Esophagus muscularis mucosa (tissue), 4 donors: ENCODE measurements around the gene PROCA1. TPM values are rescaled to one million over a fixed set of nuclear protein-coding genes. Genes with fewer than 3 reads are reported as not detected.

Source experiments
- DNase-seq: peaks from one replicate; pipeline ENCODE4 v3.0.0-alpha.2; 2017; ENCODE audit errors: extremely low spot score
- H3K27ac ChIP-seq, 4 donors: fragments of 200-600 bp; sonication (generic); replicated peaks in 1 of 4; 1 replicate in 3 of 4; 2 replicates in 1 of 4; pipeline ENCODE4 v1.5.1; 2016 to 2019; ENCODE audit warnings: mild to moderate bottlenecking in 1 of 4
- H3K27me3 ChIP-seq, 4 donors: fragments of 200-600 bp; sonication (generic); one replicate each; pipeline versions ENCODE4 v1.5.1 to v1.6.0; 2016 to 2019
- H3K36me3 ChIP-seq, 4 donors: fragments of 200-600 bp; sonication (generic); one replicate each; pipeline ENCODE4 v1.5.1; 2016 to 2019
- H3K4me1 ChIP-seq, 4 donors: fragments of 200-600 bp; sonication (generic); one replicate each; pipeline ENCODE4 v1.5.1; 2016 to 2019
- H3K4me3 ChIP-seq, 4 donors: fragments of 200-600 bp; sonication (generic); 1 replicate in 2 of 4; 2 replicates in 2 of 4; pipeline ENCODE4 v1.5.1; 2016 to 2019; ENCODE audit warnings: mild to moderate bottlenecking in 4 of 4, moderate library complexity in 1 of 4
- H3K9me3 ChIP-seq, 4 donors: fragments of 200-600 bp; sonication (generic); 1 replicate in 3 of 4; 2 replicates in 1 of 4; pipeline ENCODE4 v1.5.1; 2016 to 2019
- EP300 ChIP-seq: sonication (generic); formaldehyde crosslinking; IDR thresholded peaks from one replicate; pipeline ENCODE4 v1.6.1; 2017; ENCODE audit warnings: antibody characterized with exemption
- POLR2A ChIP-seq: fragments of 450-650 bp; IDR thresholded peaks from one replicate; pipeline ENCODE4 v1.6.1; 2017; ENCODE audit warnings: antibody characterized with exemption, moderate library complexity, mild to moderate bottlenecking, low read depth
- POLR2AphosphoS5 ChIP-seq, 2 donors: sonication (generic); formaldehyde crosslinking; IDR thresholded peaks; one replicate each; pipeline ENCODE4 v1.6.1; 2017; ENCODE audit warnings: antibody characterized with exemption in 2 of 2
- WGBS: methylation state at CpG from one replicate; pipeline ENCODE4 v1.1.5; 2018; 5-methylcytosine and 5-hydroxymethylcytosine counted together
- intact Hi-C: fragments of 100-400 bp; cut with DNase I; formaldehyde crosslinking; loops from one replicate; pipeline ENCODE4 v1.15.1; 2023
- total RNA-seq, 4 donors: library from RNA; depleted of rRNA; stranded (reverse); fragments of >200 nt; gene quantifications; one replicate each; pipeline versions ENCODE4 v1.1.0 to v1.2.1, GENCODE V29; 2016
- TF ChIP-seq, protein P1 (sequence below), 3 experiments: fragments of 200-600 bp in 2 of 3; fragments of 450-650 bp in 1 of 3; sonication (generic) in 2 of 3; IDR thresholded peaks; one replicate each; pipeline ENCODE4 v1.5.1; 2017 to 2019; ENCODE audit warnings: antibody characterized with exemption in 3 of 3, mild to moderate bottlenecking in 2 of 3, moderate library complexity in 1 of 3

Gene PROCA1
- total RNA-seq, 4 donors from 2014 or later = 0.50 to 2.1 (median 0.85) TPM

DNA sequence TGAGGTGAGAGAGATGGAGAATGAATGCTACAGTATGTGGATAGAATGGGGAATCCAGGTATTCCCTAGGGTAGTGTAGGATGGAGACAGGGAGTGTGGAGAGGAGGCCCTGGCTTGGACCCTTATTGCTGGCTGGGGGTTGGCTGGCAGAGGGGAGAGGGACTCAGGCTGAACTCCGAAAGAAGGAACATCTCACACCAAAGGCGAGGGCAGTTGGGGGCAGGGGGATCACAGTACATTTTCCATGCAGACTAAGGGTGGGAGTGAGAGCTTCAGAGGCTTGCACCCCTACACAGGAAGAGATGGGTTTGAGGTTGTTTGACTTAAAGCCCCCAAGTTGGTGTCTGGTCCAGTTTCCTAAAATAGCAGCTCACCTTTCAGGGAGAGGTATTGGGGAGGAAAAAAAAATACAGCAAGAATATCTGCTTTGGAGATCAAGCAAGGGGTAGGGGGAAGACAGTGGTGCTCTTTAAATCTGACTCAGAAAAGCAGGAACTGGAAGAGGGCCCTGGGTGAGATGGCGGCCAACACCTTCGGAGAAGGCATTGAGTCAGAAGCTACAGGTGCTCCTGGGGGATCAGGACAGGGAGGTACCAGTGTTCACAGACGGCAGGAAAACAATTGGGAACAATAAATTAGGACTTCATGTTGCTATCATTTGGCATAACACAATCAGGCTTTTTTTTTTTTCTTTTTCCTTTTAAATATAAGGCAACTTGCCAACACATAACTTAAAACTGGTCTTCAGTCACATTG is 44.5 kb upstream of the PROCA1 start:
- peaks cover 9 to 14% (median 11%) of the 10 kb centered on the region in 4 donors for H3K4me1 ChIP-seq
- no peaks in the 10 kb centered on the region for H3K9me3 ChIP-seq
- intact Hi-C loops = loop anchor here (5.0 kb wide), 1 partner anchor 141 kb away; the partner anchor contains the start of gene FLOT2
- no peak for DNase-seq
- TF ChIP-seq EP300 (no peak), POLR2A (no peak), POLR2AphosphoS5 (IDR thresholded peaks at IDR 0.05) (no peak)
- TF ChIP-seq, protein P1, sequence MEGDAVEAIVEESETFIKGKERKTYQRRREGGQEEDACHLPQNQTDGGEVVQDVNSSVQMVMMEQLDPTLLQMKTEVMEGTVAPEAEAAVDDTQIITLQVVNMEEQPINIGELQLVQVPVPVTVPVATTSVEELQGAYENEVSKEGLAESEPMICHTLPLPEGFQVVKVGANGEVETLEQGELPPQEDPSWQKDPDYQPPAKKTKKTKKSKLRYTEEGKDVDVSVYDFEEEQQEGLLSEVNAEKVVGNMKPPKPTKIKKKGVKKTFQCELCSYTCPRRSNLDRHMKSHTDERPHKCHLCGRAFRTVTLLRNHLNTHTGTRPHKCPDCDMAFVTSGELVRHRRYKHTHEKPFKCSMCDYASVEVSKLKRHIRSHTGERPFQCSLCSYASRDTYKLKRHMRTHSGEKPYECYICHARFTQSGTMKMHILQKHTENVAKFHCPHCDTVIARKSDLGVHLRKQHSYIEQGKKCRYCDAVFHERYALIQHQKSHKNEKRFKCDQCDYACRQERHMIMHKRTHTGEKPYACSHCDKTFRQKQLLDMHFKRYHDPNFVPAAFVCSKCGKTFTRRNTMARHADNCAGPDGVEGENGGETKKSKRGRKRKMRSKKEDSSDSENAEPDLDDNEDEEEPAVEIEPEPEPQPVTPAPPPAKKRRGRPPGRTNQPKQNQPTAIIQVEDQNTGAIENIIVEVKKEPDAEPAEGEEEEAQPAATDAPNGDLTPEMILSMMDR (IDR thresholded peaks at IDR 0.05) = no peak
- no peak overlapping the region for H3K27ac ChIP-seq
- WGBS = 79% methylated on average over 5 of the region's 5 CpGs
- H3K27me3 ChIP-seq = no peaks in the 10 kb centered on the region
- H3K36me3 ChIP-seq = peaks cover 17 to 43% (median 33%) of the 10 kb centered on the region in 4 donors
- H3K4me3 ChIP-seq = no peak overlapping the region

DNA sequence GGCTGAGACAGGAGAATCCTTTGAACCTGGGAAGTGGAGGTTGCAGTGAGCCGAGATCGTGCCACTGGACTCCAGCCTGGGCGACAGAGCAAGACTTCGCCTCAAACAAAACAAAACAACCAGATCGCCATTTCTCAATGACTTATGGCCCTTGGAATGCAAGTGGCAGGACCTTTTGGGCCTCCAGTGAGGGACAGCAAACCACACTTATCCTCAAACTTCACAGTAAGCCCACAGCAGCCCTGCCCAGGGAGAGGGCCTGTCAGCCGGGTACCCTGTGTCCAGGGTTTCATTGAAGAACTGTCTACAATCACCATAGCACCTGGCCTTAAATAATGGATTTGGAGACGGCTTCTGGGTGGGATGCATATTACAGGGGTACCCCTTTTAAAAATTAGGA is 43.8 kb upstream of the PROCA1 start:
- 93% methylated on average over 7 of the region's 7 CpGs for WGBS
- Histone ChIP-seq H3K36me3 (peaks cover 17 to 42% (median 32%) of the 10 kb centered on the region in 4 donors), H3K4me1 (peaks cover 2 to 7% (median 5%) of the 10 kb centered on the region in 4 donors), H3K27ac (no peak overlapping the region), H3K27me3 (no peaks in the 10 kb centered on the region), H3K4me3 (no peak overlapping the region), H3K9me3 (no peaks in the 10 kb centered on the region)
- no peak for DNase-seq
- intact Hi-C loops = loop anchor here (5.0 kb wide), 1 partner anchor 142 kb away; the partner anchor contains the start of gene FLOT2
- TF ChIP-seq POLR2AphosphoS5 (IDR thresholded peaks at IDR 0.05) (no peak), EP300 (no peak), POLR2A (no peak)
- TF ChIP-seq, protein P1 (IDR thresholded peaks at IDR 0.05) = no peak

DNA sequence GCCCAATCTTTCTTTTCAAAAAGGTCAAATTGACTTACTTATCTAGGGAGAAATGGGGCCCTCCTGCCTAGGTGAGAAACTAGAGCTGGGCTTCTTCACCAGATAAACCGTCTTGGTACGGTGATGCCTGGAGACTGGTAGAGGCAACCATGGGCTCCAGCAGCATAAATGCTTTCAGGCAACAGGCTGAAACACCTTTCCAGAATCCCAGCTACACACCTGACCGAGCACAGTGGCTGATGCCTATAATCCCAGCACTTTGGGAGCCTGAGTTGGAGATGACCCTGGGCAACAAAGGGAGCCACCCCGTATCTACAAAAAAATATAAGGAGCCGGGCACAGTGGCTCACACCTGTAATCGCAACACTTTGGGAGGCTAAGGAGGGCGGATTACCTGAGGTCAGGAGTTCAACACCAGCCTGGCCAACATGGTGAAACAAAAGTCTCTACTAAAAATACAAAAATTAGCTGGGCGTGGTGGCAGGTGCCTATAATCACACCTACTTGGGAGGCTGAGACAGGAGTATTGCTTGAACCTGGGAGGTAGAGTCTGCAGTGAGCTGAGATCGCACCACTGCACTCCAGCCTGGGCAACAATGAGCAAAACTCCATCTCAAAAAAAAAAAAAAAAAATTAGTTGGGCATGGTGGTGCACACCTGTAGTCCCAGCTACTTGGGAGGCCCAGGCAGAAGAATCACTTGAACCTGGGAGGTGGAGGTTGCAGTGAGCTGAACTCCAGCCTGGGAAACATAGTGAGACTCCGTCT is 40.1 kb upstream of the PROCA1 start:
- no peaks in the 10 kb centered on the region for H3K27me3 ChIP-seq
- no peak for DNase-seq
- H3K4me1 ChIP-seq = peaks cover 12 to 30% (median 26%) of the 10 kb centered on the region in 4 donors
- H3K27ac ChIP-seq = no peak overlapping the region
- H3K36me3 ChIP-seq = peaks cover 0 to 34% (median 26%) of the 10 kb centered on the region in 4 donors
- 94% methylated on average over 10 of the region's 10 CpGs for WGBS
- intact Hi-C loops = no loop called here
- H3K4me3 ChIP-seq = no peak overlapping the region
- H3K9me3 ChIP-seq = no peaks in the 10 kb centered on the region
- no peak for TF ChIP-seq EP300
- no peak for TF ChIP-seq POLR2AphosphoS5 (IDR thresholded peaks at IDR 0.05)
- no peak for TF ChIP-seq POLR2A
- TF ChIP-seq, protein P1 (IDR thresholded peaks at IDR 0.05) = no peak

DNA sequence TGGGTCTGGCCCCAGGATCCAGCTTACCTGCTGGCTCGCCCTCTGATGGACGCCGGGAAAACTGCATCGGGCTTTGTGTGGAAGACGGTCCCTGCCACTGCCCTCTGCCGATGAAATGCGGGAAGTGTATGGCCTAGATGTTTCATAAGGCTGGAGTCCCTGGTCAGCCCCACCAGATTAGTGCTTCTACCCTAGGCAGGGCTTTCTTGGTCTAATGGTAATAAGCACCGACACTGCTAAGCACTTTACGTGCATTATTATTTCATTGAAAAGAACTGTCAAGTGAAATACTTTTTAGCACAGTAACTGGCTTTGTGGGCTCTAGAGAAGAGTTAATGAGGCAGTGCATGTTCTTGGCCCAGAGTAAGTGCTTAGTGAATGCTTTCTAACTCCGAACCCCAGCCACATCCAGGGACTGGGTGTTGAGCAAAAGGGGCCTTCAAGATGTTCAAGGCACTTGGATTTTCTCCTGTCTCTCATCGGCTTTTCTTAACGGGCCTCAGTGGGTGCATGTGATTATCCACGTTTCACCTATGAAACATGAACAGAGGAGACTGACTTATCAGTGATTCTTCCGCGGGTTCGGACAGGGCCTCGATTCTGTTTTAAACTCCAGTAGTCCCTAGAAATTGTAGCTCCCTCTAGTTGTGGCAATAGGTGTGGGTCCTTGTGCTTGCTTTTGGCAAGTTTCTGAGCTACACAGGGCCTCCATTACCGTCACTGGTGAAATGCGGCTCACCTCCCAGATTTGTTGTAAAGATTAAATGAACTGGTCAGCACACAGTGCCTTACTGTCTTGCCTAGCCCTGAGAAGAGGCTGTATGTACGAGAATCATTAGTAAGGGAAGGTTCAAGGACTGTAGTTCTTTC is 38.7 kb upstream of the PROCA1 start:
- no peaks in the 10 kb centered on the region for H3K9me3 ChIP-seq
- H3K27ac ChIP-seq = peak overlapping the region in 3 of 4 donors; percentile 13 to 60 (median 43)
- TF ChIP-seq, protein P1 (IDR thresholded peaks at IDR 0.05) = peak in 2 of 3 experiments; percentile 100
- TF ChIP-seq POLR2AphosphoS5 (IDR thresholded peaks at IDR 0.05) (peak; percentile 67 to 83), EP300 (no peak), POLR2A (no peak)
- intact Hi-C loops = no loop called here
- WGBS = 38% methylated on average over 20 of the region's 20 CpGs
- peaks cover 25 to 41% (median 37%) of the 10 kb centered on the region in 4 donors for H3K4me1 ChIP-seq
- no peak overlapping the region for H3K4me3 ChIP-seq
- peaks cover 0 to 34% (median 23%) of the 10 kb centered on the region in 4 donors for H3K36me3 ChIP-seq
- no peaks in the 10 kb centered on the region for H3K27me3 ChIP-seq
- DNase-seq = peak; percentile 98
